MCF 10A (cell line): ENCODE results near the gene ADGB. TPM values are rescaled to one million over a fixed set of nuclear protein-coding genes. Genes with fewer than 3 reads are reported as not detected.
"Not testable (repeated sequence)": the region's sequence is repeated elsewhere in the genome, so short reads cannot be mapped to it uniquely, and the experiment has no call there.

Experiments used
- BruUV-seq: library from RNA; stranded (reverse); fragments of 400-500 nt; replicated peaks from 2 replicates; lab custom pipeline; 2021; lab: Mats Ljungman, UMichigan
- CTCF ChIA-PET: fragments of 300-600 bp; sonication (Branson Sonifier 250); formaldehyde crosslinking; extraction: SDS; loops from one replicate; lab custom pipeline; 2021; ENCODE audit warnings: antibody characterized with exemption, inconsistent platforms; lab: Yijun Ruan, JAX
- POLR2A ChIA-PET: fragments of 300-600, 350-650 bp; sonication (Branson Sonifier 250); formaldehyde crosslinking; extraction: SDS; loops from one replicate; lab custom pipeline; 2020; ENCODE audit warnings: antibody characterized with exemption, inconsistent platforms; lab: Yijun Ruan, JAX
- DNase-seq: peaks from one replicate; pipeline ENCODE4 v3.0.0-alpha.2; 2018; ENCODE audit not compliant: unreplicated experiment
- H3K27ac Mint-ChIP-seq: one replicate; pipeline ENCODE4 v1.8.0; 2022; ENCODE audit warnings: mild to moderate bottlenecking, low read depth, mixed read lengths; ENCODE audit not compliant: unreplicated experiment
- H3K27me3 Mint-ChIP-seq: one replicate; pipeline ENCODE4 v1.8.0; 2022; ENCODE audit warnings: mixed read lengths; ENCODE audit not compliant: insufficient read depth, unreplicated experiment
- H3K36me3 Mint-ChIP-seq: one replicate; pipeline ENCODE4 v1.8.0; 2022; ENCODE audit warnings: mild to moderate bottlenecking, moderate library complexity, mixed read lengths; ENCODE audit not compliant: insufficient read depth, unreplicated experiment
- H3K4me1 Mint-ChIP-seq: one replicate; pipeline ENCODE4 v1.8.0; 2022; ENCODE audit warnings: mixed read lengths; ENCODE audit not compliant: insufficient read depth, unreplicated experiment
- H3K4me3 Mint-ChIP-seq: one replicate; pipeline ENCODE4 v1.8.0; 2022; ENCODE audit warnings: mild to moderate bottlenecking, moderate library complexity, mixed read lengths; ENCODE audit not compliant: unreplicated experiment
- H3K9me3 Mint-ChIP-seq: one replicate; pipeline ENCODE4 v1.8.0; 2022; ENCODE audit warnings: mixed read lengths; ENCODE audit not compliant: unreplicated experiment
- CTCF ChIP-seq: fragments of 200-600 bp; IDR thresholded peaks from one replicate; pipeline ENCODE4 v1.8.0; 2022; ENCODE audit warnings: antibody characterized with exemption, mild to moderate bottlenecking; ENCODE audit not compliant: unreplicated experiment
- intact Hi-C: fragments of 100-400 bp; cut with micrococcal nuclease; formaldehyde crosslinking; loops from 2 replicates; pipeline ENCODE4 v1.14.1; 2022
- total RNA-seq: library from RNA; stranded (reverse); gene quantifications from 2 replicates; pipeline ENCODE4 v1.2.3, GENCODE V29; 2022

The ADGB gene
- total RNA-seq, 1 experiment from 2014 or later, result not detected

- Mint-ChIP-seq H3K9me3 (peaks cover 8% of the 10 kb centered on the region), H3K36me3 (no peaks in the 10 kb centered on the region), H3K27ac (no peak overlapping the region), H3K4me3 (no peak overlapping the region), H3K4me1 (no peaks in the 10 kb centered on the region), H3K27me3 (no peaks in the 10 kb centered on the region)
- no peak for DNase-seq
- CTCF ChIA-PET, result interaction anchor here (0.5 to 0.6 kb wide), 2 partner anchors 9 to 361 kb away, joined by 3 to 4 read pairs; no protein-coding TSS in a partner anchor
- no TSS peak for BruUV-seq
- intact Hi-C loops, result no loop called here
- TF ChIP-seq CTCF, result no peak
- POLR2A ChIA-PET, result no interaction called here
Measured at GRCh38 chr6:146791930-146792329, 193.2 kb downstream of the ADGB start.

GRCh38 chr6:146793218-146793617 is 194.4 kb downstream of the ADGB start:
- H3K27me3 Mint-ChIP-seq, CTCF ChIA-PET: not testable (repeated sequence)

GRCh38 chr6:146795479-146796133 is 196.8 kb downstream of the ADGB start:
- H3K36me3 Mint-ChIP-seq, result no peaks in the 10 kb centered on the region
- no peak for TF ChIP-seq CTCF
- no peaks in the 10 kb centered on the region for H3K27me3 Mint-ChIP-seq
- CTCF ChIA-PET, result interaction anchor here (0.6 to 0.9 kb wide), 2 partner anchors 10 to 204 kb away, joined by 3 to 4 read pairs; no protein-coding TSS in a partner anchor
- DNase-seq, result no peak
- BruUV-seq, result no TSS peak
- intact Hi-C loops, result no loop called here
- H3K4me3 Mint-ChIP-seq, result no peak overlapping the region
- H3K27ac Mint-ChIP-seq, result no peak overlapping the region
- POLR2A ChIA-PET, result interaction anchor here (0.8 kb wide), 1 partner anchor 10 kb away, joined by 3 read pairs; no protein-coding TSS in a partner anchor
- H3K4me1 Mint-ChIP-seq, result no peaks in the 10 kb centered on the region
- peaks cover 8% of the 10 kb centered on the region for H3K9me3 Mint-ChIP-seq

More at GRCh38 chr6:146793218-146793617, 194.4 kb downstream of the ADGB start:
- H3K9me3 Mint-ChIP-seq, intact Hi-C loops, BruUV-seq, POLR2A ChIA-PET, H3K27ac Mint-ChIP-seq, H3K4me3 Mint-ChIP-seq, H3K4me1 Mint-ChIP-seq, DNase-seq, H3K36me3 Mint-ChIP-seq: not testable (repeated sequence)

- POLR2A ChIA-PET, BruUV-seq, H3K4me1 Mint-ChIP-seq, CTCF ChIA-PET, H3K27ac Mint-ChIP-seq, H3K4me3 Mint-ChIP-seq, H3K27me3 Mint-ChIP-seq, intact Hi-C loops, H3K9me3 Mint-ChIP-seq, DNase-seq, H3K36me3 Mint-ChIP-seq: not testable (repeated sequence)
Measured at GRCh38 chr6:146803167-146803566, 204.4 kb downstream of the ADGB start.

GRCh38 chr6:146803601-146804000 is 204.8 kb downstream of the ADGB start:
- no peak overlapping the region for H3K4me3 Mint-ChIP-seq
- no peaks in the 10 kb centered on the region for H3K9me3 Mint-ChIP-seq
- no peak for TF ChIP-seq CTCF
- CTCF ChIA-PET, result interaction anchor here (0.6 kb wide), 1 partner anchor 40 kb away, joined by 3 read pairs; no protein-coding TSS in a partner anchor
- no peak for DNase-seq
- no peak overlapping the region for H3K27ac Mint-ChIP-seq
- no peaks in the 10 kb centered on the region for H3K27me3 Mint-ChIP-seq
- H3K4me1 Mint-ChIP-seq, result no peaks in the 10 kb centered on the region
- no TSS peak for BruUV-seq
- no peaks in the 10 kb centered on the region for H3K36me3 Mint-ChIP-seq
- intact Hi-C loops, result no loop called here
- POLR2A ChIA-PET, result no interaction called here
